Stimulated activated CD4-positive, alpha-beta T cell treated with anti-CD3 and anti-CD28 coated beads, Interleukin-15, amount 100 ng/mL, for 48 hours (primary cell): ENCODE results near the gene UNC5C.

Experiments
- DNase-seq, 2 donors: peaks; one replicate each; pipeline ENCODE4 v3.0.0-alpha.2; 2020; ENCODE audit warnings: low read depth in 2 of 2

The UNC5C gene

DNA sequence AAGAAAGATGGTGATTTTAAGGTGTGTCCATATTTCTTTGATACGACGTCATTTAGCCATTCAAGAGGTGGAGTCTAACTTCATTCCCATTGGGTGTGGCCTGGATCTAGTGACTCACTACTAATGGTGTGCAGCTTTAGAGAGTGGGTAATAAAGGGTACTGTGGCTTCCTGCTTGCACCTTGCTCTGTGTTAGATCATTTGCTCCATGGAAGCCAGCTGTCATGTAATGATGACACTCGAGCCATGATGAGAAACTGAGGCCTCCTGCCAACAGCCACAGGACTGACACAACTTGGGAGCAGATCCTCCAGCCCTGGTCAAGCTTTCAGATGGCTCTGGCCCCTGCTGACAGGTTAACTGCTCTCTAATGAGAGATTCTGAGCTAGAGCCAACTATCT, 82.0 kb downstream of the UNC5C start:
- no peak for DNase-seq

DNA sequence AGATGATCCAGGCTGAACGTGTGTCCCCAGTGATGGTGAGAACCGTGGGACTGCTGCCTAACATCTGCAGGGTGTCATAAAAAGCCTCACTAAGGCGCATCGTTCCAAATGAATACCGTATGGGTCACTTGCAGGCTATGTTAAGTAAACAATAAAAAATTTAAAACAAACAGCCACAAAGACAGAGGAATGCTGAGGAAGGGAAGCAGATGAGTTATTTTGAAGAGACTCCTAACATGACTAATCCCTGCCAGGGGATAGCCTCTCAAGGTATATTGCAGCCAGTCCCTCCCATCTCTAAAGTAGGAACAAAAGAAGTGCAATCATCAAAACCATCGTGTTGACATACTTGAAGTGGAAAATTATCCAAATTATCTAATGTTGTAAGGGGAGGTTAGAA, 83.8 kb downstream of the UNC5C start:
- DNase-seq, result no peak

DNA sequence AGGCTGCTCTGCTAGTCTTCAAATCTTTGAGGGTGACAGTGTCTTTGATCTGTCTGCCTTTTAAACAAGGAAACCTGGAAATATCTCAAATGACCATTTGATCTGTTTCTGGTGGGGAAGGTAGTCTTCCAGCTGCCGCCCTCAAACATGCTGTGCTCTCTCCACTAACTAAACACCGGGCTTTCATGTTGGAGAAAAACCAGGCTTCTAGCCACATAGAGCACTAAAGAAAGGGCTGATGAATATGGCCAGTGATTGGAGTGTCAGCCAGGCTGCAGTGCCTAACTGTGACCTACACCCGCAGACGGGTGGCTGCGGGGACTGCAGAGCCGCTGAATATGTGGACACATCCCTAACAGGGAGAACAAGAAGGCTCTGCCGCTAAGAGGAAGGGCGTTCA, 85.9 kb downstream of the UNC5C start:
- no peak for DNase-seq

DNA sequence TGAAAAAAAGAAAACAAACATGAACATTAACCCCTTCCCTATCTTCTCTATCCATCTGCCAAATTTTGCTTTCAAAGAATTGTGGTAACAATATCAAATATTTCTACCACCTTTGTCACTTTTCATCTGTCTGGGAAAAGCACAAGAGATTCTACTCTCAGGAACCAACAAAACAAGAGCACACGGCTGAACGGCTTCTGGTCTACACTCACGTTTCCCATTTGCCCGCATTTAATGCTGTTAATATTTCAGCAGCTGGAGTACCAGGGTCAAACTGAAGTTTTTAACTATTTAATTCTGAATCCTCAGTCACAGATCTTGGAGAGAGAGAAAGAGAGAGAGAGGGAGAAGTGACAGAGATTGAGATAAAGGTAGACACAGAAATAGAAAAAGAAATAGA, 91.4 kb downstream of the UNC5C start:
- no peak for DNase-seq

DNA sequence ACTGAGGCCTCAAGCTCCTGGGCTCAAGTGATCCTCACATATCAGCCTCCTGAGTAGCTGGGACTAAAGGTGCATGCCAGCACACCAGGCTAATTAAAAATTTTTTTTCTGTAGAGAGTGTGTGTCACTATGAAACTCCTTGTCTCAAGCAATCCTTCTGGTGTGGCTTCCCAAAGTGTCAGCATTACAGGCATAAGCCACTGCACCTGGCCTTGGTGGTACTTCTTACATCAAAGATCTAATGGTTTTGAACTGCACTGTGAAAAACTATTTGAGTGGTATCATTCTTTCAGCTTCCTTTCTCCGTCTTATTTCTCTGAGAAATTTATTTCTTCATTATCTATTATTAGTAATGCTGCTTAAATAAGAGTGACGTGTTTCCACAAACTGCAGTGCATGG, 98.5 kb downstream of the UNC5C start:
- no peak for DNase-seq

DNA sequence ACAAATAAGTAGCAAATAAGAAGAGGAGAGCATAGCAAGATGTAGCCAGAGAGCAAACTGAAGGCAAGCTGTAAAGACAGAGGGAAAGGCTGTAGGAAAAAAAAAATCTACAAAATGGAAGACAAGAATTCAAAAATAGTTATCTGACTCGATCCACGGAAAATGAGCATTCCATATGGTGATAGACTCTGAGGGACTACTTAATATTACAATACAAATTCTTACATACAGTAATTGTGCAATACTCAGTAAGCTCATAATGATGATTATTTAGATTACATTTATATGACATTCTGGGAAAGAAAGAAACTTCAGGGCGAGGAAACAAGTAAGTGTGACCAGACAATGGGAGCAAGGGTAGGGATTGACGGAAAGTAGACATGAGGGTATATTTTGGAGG, 102.6 kb downstream of the UNC5C start:
- DNase-seq, result no peak

DNA sequence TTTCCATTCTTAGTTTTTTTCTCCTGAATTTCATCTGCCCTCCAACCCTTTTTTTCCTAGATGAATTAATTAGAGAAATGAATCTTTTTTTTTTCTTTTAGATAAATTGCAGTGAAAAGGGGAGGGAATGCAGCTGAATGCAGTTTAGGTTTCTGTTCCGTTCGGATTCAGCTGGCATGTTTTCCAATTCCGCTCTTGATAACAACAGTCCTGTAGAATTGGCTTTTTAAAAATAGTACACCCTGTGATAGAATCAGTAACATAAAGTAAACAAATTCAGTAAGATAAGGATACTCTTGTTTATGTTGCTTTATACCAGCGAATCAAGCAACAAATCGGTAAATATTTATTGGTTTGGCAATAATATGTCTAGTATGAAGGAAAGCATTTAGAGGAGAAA, 103.5 kb downstream of the UNC5C start:
- DNase-seq, result no peak

DNA sequence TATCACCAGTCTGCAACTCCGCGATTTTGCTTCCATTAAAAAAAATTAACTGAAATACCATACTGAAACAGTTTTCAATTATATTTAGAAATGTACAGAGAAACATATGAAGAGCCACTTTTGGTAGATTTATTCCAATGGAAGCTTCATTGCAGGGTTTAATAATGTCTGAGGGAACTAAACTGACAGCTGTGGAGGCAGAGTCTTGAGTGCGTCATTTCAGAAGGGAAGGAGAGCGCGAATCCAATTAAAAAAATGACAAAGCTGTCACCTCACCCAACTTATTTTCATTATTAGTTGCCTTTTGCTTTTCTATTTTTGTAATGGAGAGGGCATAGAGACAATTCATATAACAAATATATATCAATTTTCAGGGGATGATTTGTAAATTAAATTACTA, 104.0 kb downstream of the UNC5C start:
- DNase-seq, result no peak

DNA sequence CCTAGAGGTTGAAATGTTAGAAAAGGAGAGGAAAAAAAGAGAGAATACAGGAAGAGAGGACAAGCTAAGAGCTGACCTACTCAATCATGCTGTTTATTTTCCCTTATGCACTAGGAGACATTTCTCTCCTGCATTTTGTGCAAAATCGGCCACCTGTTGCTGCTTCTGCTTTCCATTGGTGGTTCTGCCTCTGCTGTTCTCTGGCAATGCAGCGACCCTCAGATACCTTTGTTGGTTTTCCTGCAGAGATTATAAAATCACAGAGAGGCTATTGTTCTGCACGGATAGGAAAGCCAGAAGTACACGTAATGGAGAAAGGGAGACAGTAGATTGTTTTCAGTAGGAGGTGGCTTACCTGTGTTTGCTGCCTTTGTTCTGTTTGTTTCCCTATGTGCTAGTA, 108.9 kb downstream of the UNC5C start:
- no peak for DNase-seq

DNA sequence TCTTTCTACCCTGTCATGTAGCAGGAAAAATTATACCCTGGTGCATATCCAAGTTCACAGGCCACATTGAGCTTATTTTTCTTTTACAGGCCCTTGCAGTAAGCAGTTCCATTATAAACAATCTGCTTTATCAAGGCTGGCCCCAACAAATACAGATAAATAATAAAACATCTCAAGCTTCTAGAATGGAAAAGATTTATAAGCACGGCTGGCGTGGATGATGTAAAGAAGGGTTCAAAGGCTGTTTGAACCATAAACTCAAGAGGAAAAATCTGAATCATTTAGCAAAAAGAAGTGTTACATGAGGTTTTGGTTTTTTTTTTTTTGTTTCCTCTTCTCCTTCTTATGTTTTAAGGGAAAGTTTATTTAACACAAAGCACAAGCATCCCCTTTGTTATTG, 109.7 kb downstream of the UNC5C start:
- no peak for DNase-seq

DNA sequence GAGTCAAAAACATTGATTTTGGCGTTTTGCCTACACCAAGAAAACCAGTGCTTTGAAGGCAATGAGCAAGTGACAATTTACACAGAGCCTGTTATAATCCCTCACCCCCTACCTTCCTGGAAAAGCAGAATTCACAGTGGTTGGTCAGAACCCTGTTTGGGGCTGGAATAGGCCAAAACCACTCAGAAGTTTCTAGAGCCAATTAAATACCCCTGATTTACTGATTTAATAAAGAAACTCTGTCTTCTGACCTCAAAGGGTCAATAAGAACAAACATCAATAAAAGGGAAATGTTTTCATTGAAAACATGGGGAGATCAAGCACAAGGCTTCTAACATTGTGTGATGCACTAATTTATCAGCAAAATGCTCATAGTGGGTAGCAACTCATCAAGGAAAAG, 116.3 kb downstream of the UNC5C start:
- no peak for DNase-seq

DNA sequence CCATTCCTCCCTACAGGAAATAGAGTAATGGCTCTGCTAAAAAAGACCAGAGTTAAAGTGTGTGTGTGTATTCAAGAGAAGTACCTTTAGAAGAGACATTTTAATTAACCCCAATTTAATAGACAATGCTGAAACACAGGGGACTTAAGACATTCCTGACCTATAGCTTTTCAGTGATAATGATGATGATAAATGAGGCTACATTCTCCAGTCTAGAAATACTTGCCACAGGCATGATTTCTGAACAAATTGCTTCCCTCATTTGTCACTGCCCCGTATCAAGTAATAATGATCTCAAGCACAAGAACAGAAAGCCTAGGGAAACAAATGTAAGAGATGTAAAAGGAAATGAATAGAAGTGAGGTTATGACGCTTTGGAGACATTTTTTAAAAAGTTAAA, 117.1 kb downstream of the UNC5C start:
- DNase-seq, result no peak

DNA sequence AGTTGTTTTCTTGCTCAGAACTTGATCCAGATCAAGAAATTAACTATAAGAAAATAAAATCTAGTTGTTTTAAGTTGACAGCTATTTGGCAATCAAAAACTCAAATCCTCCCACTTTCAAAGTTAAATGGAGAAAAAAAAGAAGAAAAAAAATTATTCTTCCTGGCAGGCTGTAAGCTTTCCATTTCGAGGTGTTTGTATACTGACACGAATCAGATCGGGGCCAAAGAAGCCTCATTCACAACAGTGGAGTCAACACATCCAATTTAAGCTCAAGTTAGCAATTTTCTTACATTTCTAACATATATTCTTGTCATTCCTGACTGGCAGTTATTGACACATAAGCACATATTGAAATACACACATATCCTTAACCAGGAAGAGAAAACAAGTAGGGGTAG, 119.4 kb downstream of the UNC5C start:
- no peak for DNase-seq

DNA sequence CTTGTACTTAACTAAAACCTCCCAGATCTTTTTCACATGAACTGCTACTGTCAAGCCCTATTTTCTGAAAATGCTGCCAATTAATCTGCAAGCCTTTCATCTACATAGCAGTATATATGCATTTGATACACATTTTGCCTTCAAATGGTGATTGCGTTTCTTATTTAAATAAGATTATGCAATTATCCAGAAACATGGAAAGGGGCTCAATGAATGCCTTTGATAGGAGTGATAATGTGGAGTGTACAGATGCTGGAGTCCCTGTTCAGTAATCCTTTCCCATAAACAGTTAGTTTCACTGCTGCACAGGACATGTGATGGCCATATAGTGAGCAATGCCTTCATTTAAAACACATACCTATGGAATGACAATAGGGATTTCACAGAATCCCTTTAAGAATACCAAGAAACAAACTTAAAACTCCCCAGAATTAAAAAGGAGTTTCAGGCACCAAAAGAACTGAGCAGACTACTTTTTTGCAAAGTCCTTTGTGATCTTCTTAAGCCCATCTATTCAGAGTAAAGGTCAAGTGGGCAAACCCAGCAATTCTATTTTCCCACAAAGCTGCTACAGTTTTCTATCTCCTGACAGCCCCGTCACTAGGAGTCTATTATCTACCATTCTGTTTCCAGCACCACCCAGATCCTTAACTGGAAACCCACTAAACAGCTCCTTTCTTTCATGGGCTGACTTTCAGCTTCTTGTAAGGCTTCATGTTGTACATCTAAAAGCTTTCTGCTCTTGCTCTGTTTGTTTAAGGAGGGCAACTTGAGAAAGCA, 120.3 kb downstream of the UNC5C start:
- no peak for DNase-seq

DNA sequence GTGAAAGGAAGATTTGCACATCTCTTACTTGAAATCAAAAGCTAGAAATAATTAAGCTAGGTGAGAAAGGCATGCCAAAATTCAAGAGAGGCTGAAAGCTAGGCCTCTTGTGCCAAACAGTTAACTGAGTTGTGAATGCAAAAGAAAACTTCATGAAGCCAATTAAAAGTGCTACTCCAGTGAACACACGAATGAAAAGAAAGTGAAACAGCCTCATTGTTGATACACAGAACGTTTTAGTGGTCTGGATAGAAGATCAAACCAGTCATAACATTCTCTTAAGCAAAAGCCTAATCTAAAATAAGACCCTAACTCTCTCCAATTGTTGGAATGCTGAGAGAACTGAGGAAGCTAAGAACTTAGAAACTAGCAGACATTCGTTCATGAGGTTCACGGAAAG, 122.3 kb downstream of the UNC5C start:
- DNase-seq, result no peak

DNA sequence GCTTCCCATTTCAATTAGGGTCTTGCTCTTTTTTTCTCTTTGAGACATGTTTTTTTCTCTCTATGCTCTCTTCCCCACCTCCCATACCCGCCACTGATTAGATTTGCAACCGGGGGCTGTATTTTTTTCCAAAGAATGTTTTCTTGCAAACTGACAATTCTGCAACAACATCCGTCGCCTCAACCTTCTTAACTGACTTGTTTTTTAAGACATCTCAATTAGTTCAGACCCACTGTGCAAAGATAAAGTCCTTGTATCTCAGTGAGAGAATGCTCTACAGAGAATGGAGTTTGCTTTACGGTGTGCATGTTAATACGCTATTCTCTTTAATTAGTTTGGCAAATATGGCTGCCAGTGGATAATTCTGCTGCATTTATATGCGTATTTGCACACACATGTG, 126.3 kb downstream of the UNC5C start:
- DNase-seq, result no peak

DNA sequence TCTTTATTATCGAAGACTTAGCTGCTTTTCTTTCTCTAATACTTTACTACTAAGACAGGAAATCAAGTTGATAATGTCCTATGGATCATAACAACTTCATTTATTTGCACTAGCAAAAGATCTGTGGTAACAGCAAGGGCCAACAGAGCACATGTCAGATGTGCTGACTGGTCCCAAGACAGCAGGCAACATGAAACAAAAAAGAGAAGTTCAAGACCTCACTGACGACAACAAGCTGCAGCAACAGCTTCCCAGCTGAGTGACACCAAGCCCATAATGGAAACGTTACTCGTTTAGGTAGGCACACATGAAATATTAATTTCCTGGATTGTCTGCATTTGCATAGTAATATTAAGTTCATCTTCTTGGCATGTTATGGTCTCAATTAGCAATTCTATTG, 126.9 kb downstream of the UNC5C start:
- no peak for DNase-seq

DNA sequence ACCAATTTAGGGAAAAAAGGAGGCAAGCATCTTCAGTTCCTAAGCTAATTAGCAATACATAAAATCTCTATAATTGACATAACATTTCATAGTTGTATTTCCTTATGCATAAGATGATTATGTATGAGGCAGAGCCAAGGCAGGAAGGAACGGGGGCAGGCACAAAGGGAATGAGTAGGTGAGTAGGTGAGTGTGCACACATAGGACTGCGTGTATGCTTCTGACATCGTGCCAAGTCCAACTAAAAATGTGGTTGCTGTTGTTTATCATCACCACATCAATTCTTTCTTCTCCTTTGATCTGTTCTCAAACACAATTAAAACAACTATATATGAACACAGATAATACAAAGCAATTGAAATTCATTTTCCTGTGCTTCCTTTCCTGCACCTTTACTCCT, 131.2 kb downstream of the UNC5C start:
- no peak for DNase-seq

DNA sequence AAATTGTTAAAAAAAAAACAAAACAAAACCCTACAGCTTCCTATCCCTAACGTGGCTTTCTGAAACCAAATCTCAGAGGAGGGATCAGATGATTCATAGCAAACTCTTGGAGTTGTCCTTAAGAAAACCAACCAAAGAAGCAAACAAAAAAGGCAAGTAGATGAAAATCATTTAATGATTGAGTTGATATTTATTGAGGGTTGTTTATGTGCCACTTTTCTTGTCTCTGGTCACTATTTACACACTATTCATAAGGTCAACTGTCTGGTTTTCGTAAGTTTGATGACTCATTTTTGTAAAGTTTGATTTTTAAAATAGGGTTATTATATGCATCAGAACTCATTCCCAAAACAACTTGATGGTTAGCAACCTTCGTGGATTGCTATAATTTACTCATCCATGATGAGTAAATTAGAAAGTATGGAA, 133.4 kb downstream of the UNC5C start:
- DNase-seq, result no peak

DNA sequence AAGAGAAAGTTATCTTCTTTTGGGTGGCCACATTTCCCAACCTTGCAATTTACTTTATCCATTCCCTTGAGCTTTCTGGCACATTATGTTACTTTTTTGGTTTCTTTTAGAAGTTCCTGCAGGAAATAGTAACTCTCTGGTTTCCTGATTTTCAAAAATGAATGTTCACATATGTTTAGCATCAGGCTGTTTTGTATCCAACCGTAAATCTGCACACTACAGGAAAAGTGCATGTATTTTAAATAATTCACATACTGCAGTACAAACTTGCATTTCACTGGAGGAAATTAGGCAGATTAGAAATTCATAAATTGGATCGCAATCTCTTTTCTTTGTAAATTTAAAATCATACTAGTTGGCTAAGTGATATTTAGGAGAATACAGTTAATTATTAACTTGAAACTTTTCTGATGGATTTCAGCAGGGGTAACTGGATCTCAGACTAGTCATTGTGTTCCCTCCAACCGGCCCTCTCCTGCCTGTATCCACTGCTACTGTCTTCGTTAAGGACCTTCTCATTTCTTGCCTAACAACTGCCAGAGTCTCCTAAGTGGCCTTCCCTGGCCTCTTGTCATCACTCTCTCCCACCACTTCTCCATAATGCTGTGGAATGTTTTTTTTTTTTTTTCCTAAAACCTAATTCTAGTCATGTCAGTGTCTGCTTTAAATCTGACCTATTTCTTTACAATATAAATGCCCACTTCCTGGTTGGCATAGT, 137.2 kb downstream of the UNC5C start:
- no peak for DNase-seq

DNA sequence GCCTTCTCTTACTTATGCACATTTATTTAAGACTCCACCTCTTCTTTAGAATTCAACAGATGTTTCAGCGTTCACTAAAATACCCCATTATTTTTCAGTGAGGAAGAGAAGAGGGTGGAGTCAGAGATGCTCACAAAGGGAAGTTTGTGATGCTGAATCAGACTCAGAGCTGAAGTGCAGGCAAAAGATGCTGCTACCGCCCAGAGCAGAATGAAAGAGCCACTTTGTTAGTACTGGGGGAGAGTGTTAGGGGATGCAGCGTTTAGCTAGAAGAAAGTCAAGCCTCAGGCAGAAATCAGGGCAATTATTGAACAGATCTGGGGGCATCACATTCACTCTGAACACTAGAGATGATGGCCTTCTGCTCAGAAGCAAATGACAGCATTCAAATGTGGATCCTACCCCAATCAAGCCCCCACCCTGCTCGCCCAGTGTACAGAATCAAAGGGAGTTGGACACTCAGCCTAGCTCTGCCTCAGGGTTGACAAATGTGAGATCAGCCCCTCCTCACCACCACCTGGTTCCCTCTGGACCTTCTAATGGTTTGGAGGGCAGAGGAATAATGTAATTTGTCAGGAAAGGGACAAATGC, 138.3 kb downstream of the UNC5C start:
- DNase-seq, result no peak

DNA sequence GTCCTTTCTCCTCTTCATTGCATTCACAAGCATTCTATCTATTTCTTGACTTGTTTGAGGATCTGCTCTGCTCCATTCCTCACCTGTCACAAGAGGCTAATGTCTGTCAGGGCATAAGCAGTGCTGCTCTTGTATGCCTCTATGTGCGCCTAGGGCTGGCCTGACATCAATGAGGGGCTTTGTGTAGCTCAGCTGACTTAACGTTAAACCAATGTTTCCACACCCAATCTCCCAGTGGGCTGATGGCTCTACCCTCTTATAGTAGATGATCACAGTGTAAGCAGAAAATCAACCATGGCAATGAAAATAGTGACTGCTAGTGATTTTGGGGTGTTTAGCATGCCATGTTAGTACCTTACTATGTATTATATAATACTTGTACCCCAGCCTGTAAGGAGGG, 139.0 kb downstream of the UNC5C start:
- no peak for DNase-seq

DNA sequence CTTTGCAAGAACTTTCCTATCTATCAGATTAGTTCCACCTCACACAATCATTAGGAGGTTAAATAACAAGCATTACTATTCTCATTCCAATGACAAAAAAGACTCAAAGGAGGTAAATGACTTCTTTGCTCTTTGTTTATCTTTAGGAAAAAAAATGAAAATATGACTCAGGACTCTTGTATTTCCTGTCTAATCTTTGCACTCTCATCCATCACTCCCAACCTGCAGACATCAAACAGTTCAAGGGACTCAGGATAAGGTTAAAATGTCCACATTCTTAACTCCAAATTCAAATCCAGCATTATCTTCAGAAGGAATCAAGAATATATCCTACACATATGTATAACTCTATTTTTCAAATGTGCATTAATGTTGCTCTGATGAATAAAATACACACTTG, 139.6 kb downstream of the UNC5C start:
- DNase-seq, result no peak
